ENCODE results near the gene MS4A7.

MS4A7 gene

GRCh38 chr11:60396799-60397198 lies 18.5 kb downstream of the MS4A7 start:
- no peak overlapping the region for H3K4me2 ChIP-seq (ENCODE audit: low read depth, low read length, poor library complexity, severe bottlenecking)

GRCh38 chr11:60420015-60420414 lies 41.7 kb downstream of the MS4A7 start:
- H3K27me3 ChIP-seq (ENCODE audit: insufficient read depth, low read length, poor library complexity, severe bottlenecking): no peaks in the 10 kb centered on the region
- H4K20me1 ChIP-seq (ENCODE audit: insufficient read depth, low read length, poor library complexity, severe bottlenecking): no peaks in the 10 kb centered on the region
- no peak overlapping the region for H3K4me3 ChIP-seq (ENCODE audit: low read length, poor library complexity, severe bottlenecking)
- no peaks in the 10 kb centered on the region for H3K79me2 ChIP-seq (ENCODE audit: insufficient read depth, low read length)
- H3F3A ChIP-seq (ENCODE audit: low read depth): no peaks in the 10 kb centered on the region
- no peak overlapping the region for H3K9ac ChIP-seq (ENCODE audit: low read depth, low read length, poor library complexity, severe bottlenecking)
- no peaks in the 10 kb centered on the region for H3K4me1 ChIP-seq (ENCODE audit: insufficient read depth, low read length, poor library complexity, severe bottlenecking)
- no peak overlapping the region for H3K4me2 ChIP-seq (ENCODE audit: low read depth, low read length, poor library complexity, severe bottlenecking)
- TF ChIP-seq CTCF (conservative IDR thresholded peaks at IDR 0.05; ENCODE audit: low read length): no peak
- no peak for TF ChIP-seq EZH2phosphoT487 (IDR thresholded peaks at IDR 0.05; ENCODE audit: borderline replicate concordance)
- no peaks in the 10 kb centered on the region for H3K9me3 ChIP-seq (ENCODE audit: insufficient read depth, low read depth, low read length)
- H3K9me2 ChIP-seq (replicated peaks; ENCODE audit: low read depth, low read length): no peaks in the 10 kb centered on the region
- no peak overlapping the region for H2AFZ ChIP-seq (ENCODE audit: low read length)
- H3K36me3 ChIP-seq (ENCODE audit: insufficient read depth, low read length): no peaks in the 10 kb centered on the region

More at GRCh38 chr11:60396799-60397198, 18.5 kb downstream of the MS4A7 start:
- Histone ChIP-seq H3K4me1 (ENCODE audit: insufficient read depth, low read length, poor library complexity, severe bottlenecking) (peaks cover 9% of the 10 kb centered on the region), H3K36me3 (ENCODE audit: insufficient read depth, low read length) (no peaks in the 10 kb centered on the region), H2AFZ (ENCODE audit: low read length) (0 out of 2 replicates have a peak overlapping the region, but pooled peaks have one; percentile 27), H3K27me3 (ENCODE audit: insufficient read depth, low read length, poor library complexity, severe bottlenecking) (no peaks in the 10 kb centered on the region), H3K9ac (ENCODE audit: low read depth, low read length, poor library complexity, severe bottlenecking) (no peak overlapping the region), H3K9me2 (replicated peaks; ENCODE audit: low read depth, low read length) (no peaks in the 10 kb centered on the region), H3K4me3 (ENCODE audit: low read length, poor library complexity, severe bottlenecking) (no peak overlapping the region), H3K9me3 (ENCODE audit: insufficient read depth, low read depth, low read length) (no peaks in the 10 kb centered on the region), H3F3A (ENCODE audit: low read depth) (no peaks in the 10 kb centered on the region), H4K20me1 (ENCODE audit: insufficient read depth, low read length, poor library complexity, severe bottlenecking) (no peaks in the 10 kb centered on the region), H3K79me2 (ENCODE audit: insufficient read depth, low read length) (no peaks in the 10 kb centered on the region)
- TF ChIP-seq CTCF (conservative IDR thresholded peaks at IDR 0.05; ENCODE audit: low read length) (no peak), EZH2phosphoT487 (IDR thresholded peaks at IDR 0.05; ENCODE audit: borderline replicate concordance) (no peak)

DNA sequence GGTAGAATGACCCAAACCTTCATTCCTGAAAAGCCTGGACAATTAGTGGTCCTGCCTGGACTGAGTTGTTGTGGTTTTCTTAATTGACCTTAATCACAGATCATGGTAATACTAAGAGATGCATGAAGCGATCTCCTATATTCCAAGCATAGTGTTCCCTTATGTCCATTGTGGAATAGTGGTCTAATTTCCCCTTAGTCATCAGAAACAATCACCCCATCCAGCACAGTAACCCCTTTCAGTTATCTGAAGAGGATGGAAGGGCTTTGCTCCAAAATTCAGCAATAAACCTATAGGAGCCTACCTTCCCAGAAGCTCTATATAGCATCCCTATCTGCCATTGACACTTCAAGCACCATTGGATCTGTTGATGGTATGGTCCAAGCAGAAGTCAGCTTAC lies 44.3 kb downstream of the MS4A7 start:
- Histone ChIP-seq H3K4me2 (ENCODE audit: low read depth, low read length, poor library complexity, severe bottlenecking) (no peak overlapping the region), H2AFZ (ENCODE audit: low read length) (no peak overlapping the region), H3K9me2 (replicated peaks; ENCODE audit: low read depth, low read length) (no peaks in the 10 kb centered on the region), H3K79me2 (ENCODE audit: insufficient read depth, low read length) (no peaks in the 10 kb centered on the region), H3K27me3 (ENCODE audit: insufficient read depth, low read length, poor library complexity, severe bottlenecking) (no peaks in the 10 kb centered on the region), H4K20me1 (ENCODE audit: insufficient read depth, low read length, poor library complexity, severe bottlenecking) (no peaks in the 10 kb centered on the region), H3K36me3 (ENCODE audit: insufficient read depth, low read length) (no peaks in the 10 kb centered on the region), H3F3A (ENCODE audit: low read depth) (no peaks in the 10 kb centered on the region), H3K4me3 (ENCODE audit: low read length, poor library complexity, severe bottlenecking) (no peak overlapping the region), H3K4me1 (ENCODE audit: insufficient read depth, low read length, poor library complexity, severe bottlenecking) (no peaks in the 10 kb centered on the region), H3K9ac (ENCODE audit: low read depth, low read length, poor library complexity, severe bottlenecking) (no peak overlapping the region), H3K9me3 (ENCODE audit: insufficient read depth, low read depth, low read length) (no peaks in the 10 kb centered on the region)
- TF ChIP-seq EZH2phosphoT487 (IDR thresholded peaks at IDR 0.05; ENCODE audit: borderline replicate concordance): no peak
- TF ChIP-seq CTCF (conservative IDR thresholded peaks at IDR 0.05; ENCODE audit: low read length): no peak
